ENCODE measurements around the gene TLK1.

GRCh38 chr2:171089489-171089888, 71.2 kb downstream of the TLK1 start:
- TF ChIP-seq CTCF (IDR thresholded peaks at IDR 0.05) (no peak), POLR2A (IDR thresholded peaks at IDR 0.05) (no peak)
